VCaP (cell line): ENCODE results near the gene FAM53B.

Experiments
- H3K27ac ChIP-seq: fragments of 450-650 bp; 2 replicates; pipeline ENCODE4 v1.5.1; 2017
- CTCF ChIP-seq: fragments of 450-650 bp; conservative IDR thresholded peaks from 2 replicates; pipeline ENCODE4 v1.5.1; 2017; ENCODE audit warnings: mild to moderate bottlenecking, moderate library complexity

The FAM53B gene

GRCh38 chr10:124705381-124705740 is 38.8 kb downstream of the FAM53B start:
- TF ChIP-seq CTCF: no peak
- H3K27ac ChIP-seq: no peak overlapping the region

DNA sequence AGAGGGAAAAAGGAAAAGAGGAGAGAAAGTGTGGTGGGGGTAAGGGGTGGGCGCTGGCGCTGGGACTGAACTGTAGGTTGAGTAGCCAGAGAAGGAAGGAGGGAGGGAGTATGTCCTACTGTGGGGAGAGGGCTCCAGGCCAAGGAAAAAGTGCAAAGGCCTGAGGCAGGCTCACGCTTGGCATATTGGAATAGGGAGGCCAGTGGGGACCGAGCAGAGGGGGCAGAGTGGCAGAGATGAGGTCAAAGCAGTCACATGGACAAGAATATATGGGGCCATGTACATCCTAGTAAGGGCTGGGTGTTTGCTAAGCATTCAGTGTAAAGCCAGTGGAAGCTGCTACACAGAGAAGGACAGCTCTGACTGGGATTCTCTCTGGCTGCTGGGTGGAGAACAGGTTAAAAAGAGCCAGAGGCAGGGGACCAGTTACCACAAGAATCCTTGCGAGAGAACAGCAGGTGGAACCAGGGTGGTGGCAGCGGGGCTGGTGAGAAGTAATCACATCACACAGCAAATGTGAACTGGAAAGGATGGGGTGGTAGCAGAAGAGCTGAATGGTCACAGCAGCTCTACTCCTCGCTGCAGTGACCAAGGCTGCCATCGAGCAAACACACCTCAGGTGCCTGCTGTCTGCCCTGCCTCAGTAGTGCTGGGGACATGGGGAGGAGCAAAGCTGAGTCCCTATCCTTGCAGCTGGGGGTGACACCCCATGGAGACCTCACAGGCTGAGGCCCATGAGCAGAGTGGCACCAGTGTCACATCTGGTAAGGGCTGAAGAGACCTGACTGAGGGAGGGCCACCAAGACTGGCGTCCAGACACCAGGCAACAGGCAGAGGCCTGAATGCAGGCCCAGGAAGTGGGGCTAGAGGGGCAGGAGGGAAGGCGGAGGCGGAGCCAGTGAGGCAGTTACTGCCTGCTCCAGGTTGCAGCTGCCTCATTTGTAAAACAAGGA is 39.5 kb downstream of the FAM53B start:
- no peak for TF ChIP-seq CTCF
- H3K27ac ChIP-seq: no peak overlapping the region

DNA sequence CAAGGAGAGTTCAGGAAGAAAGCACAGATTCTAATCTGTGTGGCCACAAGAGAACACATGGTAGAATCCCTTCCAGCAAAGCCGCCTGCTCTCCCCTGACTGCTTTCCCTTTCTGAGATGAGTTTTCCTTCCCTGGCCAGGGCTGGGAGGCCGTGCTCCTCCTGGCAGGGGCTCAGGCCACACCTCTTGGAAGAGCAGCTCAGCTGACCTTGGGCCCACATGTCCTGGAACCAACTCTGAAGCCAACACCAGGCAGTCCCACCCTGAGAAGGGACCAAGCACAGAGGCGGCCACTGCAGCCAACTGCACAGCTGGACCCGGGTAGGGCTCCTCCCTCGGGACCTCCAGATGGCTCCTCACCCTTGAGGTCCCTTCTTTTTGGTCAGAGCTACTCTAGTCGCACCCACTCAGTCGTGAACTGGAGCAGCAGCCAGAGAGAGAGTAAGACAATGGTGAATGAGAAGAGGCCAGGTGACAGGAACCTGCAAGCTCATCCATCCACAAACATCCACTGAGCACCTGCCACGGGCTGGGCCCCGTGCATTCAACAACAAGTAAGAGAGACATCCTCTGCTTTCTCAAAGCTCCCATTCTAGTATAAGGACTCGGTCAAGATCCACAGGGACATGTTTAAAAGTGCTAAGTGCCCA is 40.3 kb downstream of the FAM53B start:
- H3K27ac ChIP-seq: peak overlapping the region; percentile 23; the same call in 1 of the 2 replicates
- TF ChIP-seq CTCF: no peak

DNA sequence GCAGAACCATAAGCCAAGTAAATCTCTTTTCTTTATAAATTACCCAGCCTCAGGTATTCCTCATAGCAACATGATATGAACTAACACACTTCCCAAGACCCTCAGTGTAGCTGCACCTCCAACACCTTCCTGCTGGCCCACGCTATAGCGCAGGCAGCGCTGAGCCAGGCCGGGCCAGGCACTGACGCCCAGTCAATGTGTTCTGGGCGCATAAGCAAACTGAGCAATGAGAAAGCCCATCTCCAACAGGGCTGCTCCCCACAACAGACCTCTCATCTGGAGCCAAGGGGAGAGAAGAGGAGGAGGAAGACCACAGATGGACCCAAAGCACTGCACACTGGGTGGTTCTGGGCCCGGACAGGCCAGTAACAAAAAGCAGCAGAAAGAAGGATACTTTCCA is 40.8 kb downstream of the FAM53B start:
- H3K27ac ChIP-seq: peak overlapping the region; percentile 23; the same call in 1 of the 2 replicates
- no peak for TF ChIP-seq CTCF

DNA sequence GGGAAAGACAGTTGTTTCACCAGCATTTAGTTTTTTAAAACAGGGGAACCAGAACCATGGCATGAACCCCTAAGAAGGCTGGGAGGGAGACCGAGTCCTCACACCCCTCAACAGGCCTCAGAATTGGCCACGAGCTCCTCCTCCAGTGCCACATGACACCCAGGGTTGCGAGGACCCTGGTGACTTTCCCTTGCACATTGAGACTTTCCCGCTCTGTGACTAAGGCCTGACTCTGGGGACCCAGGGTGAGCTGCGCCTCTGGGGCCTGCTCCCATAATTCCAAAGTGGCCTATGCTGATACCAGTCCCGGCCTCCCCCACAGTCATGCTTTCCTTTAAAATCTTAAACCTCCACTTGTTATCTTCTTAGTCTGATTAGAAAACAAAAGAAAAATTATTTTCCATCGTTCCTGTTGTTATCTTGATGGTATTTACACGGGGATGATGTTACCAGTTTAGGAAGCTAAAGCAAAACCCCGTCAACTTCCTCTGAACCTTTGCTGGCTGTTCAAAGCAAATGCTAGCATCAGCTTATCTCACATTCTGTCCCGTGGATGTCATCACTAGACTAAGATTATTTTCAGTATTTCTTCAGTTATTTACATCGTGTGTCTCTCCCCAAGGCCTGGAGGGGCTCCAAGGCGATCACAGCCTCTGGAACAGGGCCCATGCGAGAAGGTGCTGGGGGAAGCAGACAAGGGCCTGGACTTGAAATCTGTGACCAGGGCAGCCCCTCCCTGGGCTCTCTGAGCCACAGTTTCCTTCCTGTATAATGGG is 42.1 kb downstream of the FAM53B start:
- no peak for TF ChIP-seq CTCF
- H3K27ac ChIP-seq: no peak overlapping the region

- TF ChIP-seq CTCF: no peak
- no peak overlapping the region for H3K27ac ChIP-seq
These were observed 42.7 kb downstream of the FAM53B start for GRCh38 chr10:124701435-124701834.

GRCh38 chr10:124701038-124701365 is 43.2 kb downstream of the FAM53B start:
- no peak overlapping the region for H3K27ac ChIP-seq

More at GRCh38 chr10:124701038-124701365, 43.2 kb downstream of the FAM53B start:
- TF ChIP-seq CTCF: no peak
